GM18507 (cell line): Measurements from ENCODE around the gene MACF1.
"Not testable (repeated sequence)": the region's sequence is repeated elsewhere in the genome, so short reads cannot be mapped to it uniquely, and the experiment has no call there.

Experiments used
- DNase-seq: peaks from one replicate; pipeline ENCODE4 v3.0.0; 2011; ENCODE audit warnings: low read depth; ENCODE audit not compliant: insufficient read length; ENCODE audit errors: extremely low spot score
- FAIRE-seq: peaks from 2 replicates; lab custom pipeline; 2011; peaks lifted over from hg19 to GRCh38; lab: Jason Lieb, UNC

Gene MACF1

GRCh38 chr1:39178541-39179431 lies 25.7 kb upstream of the MACF1 start:
- DNase-seq, result no peak
- no peak for FAIRE-seq

GRCh38 chr1:39181311-39181710 lies 23.2 kb upstream of the MACF1 start:
- FAIRE-seq (no peak), DNase-seq (no peak)

- FAIRE-seq, result no peak
- no peak for DNase-seq
These were observed 21.7 kb upstream of the MACF1 start for GRCh38 chr1:39182804-39183203.

GRCh38 chr1:39183503-39184353 lies 20.8 kb upstream of the MACF1 start:
- DNase-seq, result no peak

GRCh38 chr1:39184354-39184818 lies 20.1 kb upstream of the MACF1 start:
- DNase-seq, result no peak
- no peak for FAIRE-seq

More at GRCh38 chr1:39183503-39184353, 20.8 kb upstream of the MACF1 start:
- peak; percentile 59 for FAIRE-seq

GRCh38 chr1:39187275-39188046 lies 17.0 kb upstream of the MACF1 start:
- DNase-seq (no peak), FAIRE-seq (no peak)

GRCh38 chr1:39189592-39190041 lies 14.9 kb upstream of the MACF1 start:
- no peak for FAIRE-seq

GRCh38 chr1:39190096-39190495 lies 14.4 kb upstream of the MACF1 start:
- DNase-seq, result no peak
- FAIRE-seq, result no peak

More at GRCh38 chr1:39189592-39190041, 14.9 kb upstream of the MACF1 start:
- DNase-seq, result no peak

- no peak for FAIRE-seq
- no peak for DNase-seq
These were observed 10.0 kb upstream of the MACF1 start for GRCh38 chr1:39194398-39195051.

GRCh38 chr1:39195166-39196111 lies 9.1 kb upstream of the MACF1 start:
- DNase-seq (no peak), FAIRE-seq (no peak)

GRCh38 chr1:39196244-39197215 lies 8.0 kb upstream of the MACF1 start:
- peak; percentile 67 for FAIRE-seq

GRCh38 chr1:39199593-39199992 lies 4.9 kb upstream of the MACF1 start:
- DNase-seq, result no peak
- no peak for FAIRE-seq

More at GRCh38 chr1:39196244-39197215, 8.0 kb upstream of the MACF1 start:
- no peak for DNase-seq

GRCh38 chr1:39205102-39205780 lies 746 bp downstream of the MACF1 start:
- FAIRE-seq (peak; percentile 64), DNase-seq (no peak)

- no peak for FAIRE-seq
- DNase-seq, result no peak
These were observed 1.4 kb downstream of the MACF1 start for GRCh38 chr1:39205781-39206464.

GRCh38 chr1:39208360-39208759 lies 3.9 kb downstream of the MACF1 start:
- not testable (repeated sequence) for DNase-seq, FAIRE-seq

- FAIRE-seq (no peak), DNase-seq (no peak)
These were observed 6.2 kb downstream of the MACF1 start for GRCh38 chr1:39210649-39211048.
